DLD1 (cell line): ENCODE measurements around the gene SNRNP27.
"Not testable (repeated sequence)": the region's sequence is repeated elsewhere in the genome, so short reads cannot be mapped to it uniquely, and the experiment has no call there.

ENCODE experiments used
- in situ Hi-C: cut with HindIII; loops from 2 replicates; pipeline ENCODE4 v1.10.0; 2017; ENCODE audit warnings: low sequenced_read_pairs

SNRNP27 gene

GRCh38 chr2:69893684-69894551 lies at the start of gene SNRNP27:
TSS of gene SNRNP27 (plus strand) at chr2:69893956. CDS start at chr2:69893985, 29 bp downstream.
- in situ Hi-C loops = no loop called here

DNA sequence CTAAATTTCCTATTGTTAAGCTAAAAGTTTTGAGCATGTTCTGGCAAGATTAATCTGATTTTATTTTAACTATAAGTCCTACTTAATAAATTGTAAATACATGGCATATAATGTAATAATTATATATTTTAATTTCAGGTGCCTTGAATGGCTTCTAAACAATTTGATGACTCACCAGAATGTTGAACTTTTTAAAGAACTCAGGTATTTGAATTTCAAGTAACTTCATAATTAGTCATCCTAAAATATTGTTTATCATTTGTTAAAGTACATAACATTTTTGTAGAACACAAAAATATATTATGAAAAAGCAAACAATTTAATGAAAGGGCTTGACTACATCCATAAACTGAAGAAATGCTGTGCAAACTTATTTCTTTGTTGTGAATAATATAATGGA lies 49.8 kb upstream of the SNRNP27 start:
- in situ Hi-C loops = loop anchor here (25.0 kb wide), 1 partner anchor 307 kb away; no protein-coding TSS in a partner anchor

DNA sequence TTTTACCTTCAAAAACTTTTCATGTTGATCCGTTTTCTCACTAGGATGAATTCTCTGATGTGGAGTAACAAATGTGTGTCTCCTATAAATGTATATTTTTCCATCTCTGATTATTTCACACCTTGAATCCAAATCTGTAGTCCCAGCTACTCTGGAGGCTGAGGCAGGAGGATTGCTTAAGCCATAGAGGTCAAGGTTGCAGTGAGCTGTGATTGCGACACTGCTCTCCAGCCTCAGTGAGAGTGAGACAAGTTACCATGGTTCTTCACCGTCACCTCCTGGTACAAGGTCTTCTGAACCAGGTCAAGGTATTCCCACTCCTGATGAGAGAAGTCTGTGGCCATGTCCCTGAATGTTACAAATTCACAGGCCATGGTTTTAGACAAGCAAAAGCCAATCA lies 49.2 kb upstream of the SNRNP27 start:
- in situ Hi-C loops = loop anchor here (25.0 kb wide), 1 partner anchor 307 kb away; no protein-coding TSS in a partner anchor

- in situ Hi-C loops = loop anchor here (25.0 kb wide), 1 partner anchor 309 kb away; no protein-coding TSS in a partner anchor
Measured at GRCh38 chr2:69846182-69847067, 47.3 kb upstream of the SNRNP27 start.

DNA sequence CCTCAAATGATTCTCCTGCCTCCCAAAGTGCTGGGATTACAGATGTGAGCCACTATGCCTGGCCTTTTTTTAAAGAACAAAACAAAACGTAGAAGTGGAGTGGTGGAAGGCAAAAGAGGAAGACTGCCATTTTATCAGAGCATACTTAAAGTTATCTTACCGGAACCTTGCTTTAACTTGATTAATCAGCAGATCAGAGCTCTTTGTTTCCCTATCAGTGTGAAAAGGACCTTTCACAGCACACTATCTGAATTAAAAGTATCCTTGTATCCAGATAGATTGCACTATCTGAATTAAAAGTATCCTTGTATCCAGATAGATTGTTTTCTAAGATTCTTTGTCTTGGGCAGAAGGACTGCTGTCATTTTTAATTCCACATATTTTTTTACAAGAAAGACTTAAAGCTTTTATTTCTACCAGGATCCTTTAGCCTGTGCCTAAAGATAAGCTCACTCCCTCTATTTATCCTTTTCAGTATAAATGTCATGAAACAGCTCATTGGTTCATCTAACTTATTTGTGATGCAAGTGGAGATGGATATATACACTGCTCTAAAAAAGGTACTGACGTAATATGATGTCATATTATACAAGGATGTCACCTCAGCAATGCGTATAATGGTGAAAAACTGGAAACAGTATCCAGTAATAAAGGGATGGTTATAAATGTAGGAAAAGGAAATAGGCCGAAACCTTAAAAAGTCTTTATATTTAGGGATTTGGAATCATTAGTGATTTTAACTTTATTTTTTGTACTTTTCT lies 46.5 kb upstream of the SNRNP27 start:
- in situ Hi-C loops = loop anchor here (25.0 kb wide), 1 partner anchor 310 kb away; no protein-coding TSS in a partner anchor

GRCh38 chr2:69848186-69848790 lies 45.5 kb upstream of the SNRNP27 start:
- in situ Hi-C loops = loop anchor here (25.0 kb wide), 1 partner anchor 311 kb away; no protein-coding TSS in a partner anchor

GRCh38 chr2:69858261-69858660 lies 35.5 kb upstream of the SNRNP27 start:
- in situ Hi-C loops = no loop called here

DNA sequence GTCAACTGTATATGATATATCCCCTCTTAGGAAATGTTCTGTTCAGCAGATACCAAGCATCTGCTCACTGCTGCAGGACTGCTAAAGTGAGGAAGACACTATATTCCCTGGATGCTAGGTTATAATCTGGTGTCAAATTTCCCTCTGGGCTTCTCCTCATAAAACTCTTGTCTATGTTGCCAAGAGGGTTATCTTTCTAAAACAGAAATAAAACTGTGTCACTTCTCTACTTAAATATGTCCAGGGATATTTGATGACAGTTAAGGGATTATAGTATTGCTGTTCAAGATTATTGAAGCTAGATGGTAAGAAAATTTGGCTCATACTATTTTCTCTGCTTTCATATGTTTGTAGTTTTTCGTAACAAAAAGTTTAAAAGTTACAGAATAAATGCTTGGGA lies 30.5 kb upstream of the SNRNP27 start:
- in situ Hi-C loops = no loop called here

GRCh38 chr2:69888451-69888850 lies 5.3 kb upstream of the SNRNP27 start:
- in situ Hi-C loops = no loop called here

DNA sequence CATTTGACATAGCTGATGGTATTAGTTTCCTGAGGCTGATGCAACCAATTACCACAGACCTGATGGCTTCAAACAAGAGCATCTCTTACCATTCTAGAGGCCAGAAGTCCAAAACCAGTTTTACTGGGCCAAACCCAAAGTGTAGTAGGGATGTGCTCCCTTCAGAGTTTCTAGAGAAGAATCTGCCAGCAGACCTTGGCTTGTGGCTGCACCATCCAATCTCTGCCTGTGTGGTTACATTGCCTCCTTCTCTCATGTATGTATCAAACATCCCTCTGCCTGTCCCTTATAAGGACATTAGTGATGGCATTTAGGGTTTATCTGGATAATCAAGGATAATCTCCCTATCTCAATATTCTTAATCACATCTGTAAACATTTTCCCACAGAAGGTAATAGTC lies 4.5 kb upstream of the SNRNP27 start:
- in situ Hi-C loops = no loop called here

DNA sequence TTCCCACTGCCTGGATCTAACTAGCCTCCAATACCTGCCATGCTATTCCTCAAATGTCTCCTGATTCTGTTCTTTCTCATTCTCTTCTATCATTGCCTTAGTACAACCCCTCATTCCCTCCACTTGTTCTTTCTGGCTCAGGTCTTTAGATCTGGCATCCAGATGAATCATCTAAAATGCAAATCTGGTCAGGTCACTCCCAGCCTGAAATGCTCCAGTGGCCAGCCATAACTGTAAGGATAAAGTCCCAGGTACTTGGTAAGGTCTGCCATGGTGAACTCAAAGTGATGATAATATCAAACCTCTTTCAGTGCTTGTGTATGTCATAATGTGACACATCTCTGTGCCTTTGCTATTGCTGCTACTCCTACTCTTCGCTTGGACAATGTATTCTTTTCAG lies 2.9 kb upstream of the SNRNP27 start:
- in situ Hi-C loops = no loop called here

GRCh38 chr2:69892838-69893424 lies 825 bp upstream of the SNRNP27 start:
- in situ Hi-C loops = not testable (repeated sequence)

GRCh38 chr2:69894737-69895136 lies 981 bp downstream of the SNRNP27 start:
- in situ Hi-C loops = not testable (repeated sequence)

GRCh38 chr2:69902213-69902922 lies 8.6 kb downstream of the SNRNP27 start:
- in situ Hi-C loops = no loop called here

DNA sequence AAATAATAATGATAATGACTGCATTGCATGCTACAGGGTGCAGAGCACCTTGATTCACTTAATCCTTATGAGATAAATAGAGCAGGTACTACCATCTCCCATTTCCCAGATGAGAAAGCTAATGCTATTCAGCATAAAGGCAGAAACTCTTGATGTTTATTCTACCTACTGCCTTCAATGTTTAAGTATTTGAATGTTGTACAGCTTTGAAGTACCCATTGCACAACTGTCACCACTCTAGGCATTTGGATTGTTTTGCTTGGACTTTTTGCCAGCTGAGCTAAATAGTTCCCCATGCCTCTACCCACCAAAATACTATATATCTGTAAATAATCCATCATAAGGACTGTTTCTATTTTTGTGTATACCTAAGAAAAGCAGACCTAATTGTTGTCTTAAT lies 13.5 kb downstream of the SNRNP27 start:
- in situ Hi-C loops = no loop called here

- in situ Hi-C loops = no loop called here
Measured at GRCh38 chr2:69911985-69912563, 18.3 kb downstream of the SNRNP27 start.

DNA sequence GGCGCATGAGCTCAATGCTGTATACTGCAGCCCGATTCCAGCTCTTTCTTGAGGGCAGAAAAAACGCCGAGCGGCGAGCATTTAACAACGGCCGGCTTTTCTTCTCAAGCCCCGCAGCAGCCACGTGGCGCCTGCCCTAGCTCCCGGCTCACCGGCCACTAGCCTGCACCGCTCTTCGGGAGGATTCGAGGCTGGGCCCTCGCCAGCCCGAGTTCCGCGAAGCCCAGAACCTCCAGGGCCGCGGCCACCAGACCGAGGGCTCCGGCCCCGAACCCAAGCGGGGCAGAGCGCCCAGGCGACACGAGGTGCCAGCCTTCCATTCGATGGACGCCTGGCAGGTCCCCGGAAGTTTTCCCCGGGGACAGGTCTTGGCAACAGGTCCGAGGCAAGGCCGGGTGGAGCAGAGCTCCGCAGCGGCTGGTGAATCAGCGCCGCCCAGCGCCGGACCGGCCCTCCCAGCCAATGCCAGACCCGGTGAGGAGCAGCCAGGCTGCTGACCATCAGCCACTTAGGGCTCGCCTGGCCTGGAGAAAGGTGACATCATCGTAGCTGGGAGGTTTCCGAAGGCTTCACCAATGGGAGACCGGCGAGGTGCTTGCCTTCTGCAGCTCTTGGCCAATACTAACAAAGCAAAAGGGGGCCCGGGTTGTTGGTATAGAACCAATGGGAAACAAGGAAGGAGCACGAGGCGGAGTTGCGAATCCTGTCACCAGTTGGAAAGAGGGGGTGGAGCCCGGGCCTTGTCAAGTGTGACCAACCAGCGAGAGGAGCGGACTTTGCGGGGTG lies 20.6 kb downstream of the SNRNP27 start:
- in situ Hi-C loops = no loop called here
